Inflammatory macrophage treated with lipopolysaccharide for 4 hours (primary cell): ENCODE measurements around the gene TRPM1.

Experiments used
- DNase-seq: peaks from one replicate; pipeline ENCODE4 v3.0.0-alpha.2; 2020

The TRPM1 gene

DNA sequence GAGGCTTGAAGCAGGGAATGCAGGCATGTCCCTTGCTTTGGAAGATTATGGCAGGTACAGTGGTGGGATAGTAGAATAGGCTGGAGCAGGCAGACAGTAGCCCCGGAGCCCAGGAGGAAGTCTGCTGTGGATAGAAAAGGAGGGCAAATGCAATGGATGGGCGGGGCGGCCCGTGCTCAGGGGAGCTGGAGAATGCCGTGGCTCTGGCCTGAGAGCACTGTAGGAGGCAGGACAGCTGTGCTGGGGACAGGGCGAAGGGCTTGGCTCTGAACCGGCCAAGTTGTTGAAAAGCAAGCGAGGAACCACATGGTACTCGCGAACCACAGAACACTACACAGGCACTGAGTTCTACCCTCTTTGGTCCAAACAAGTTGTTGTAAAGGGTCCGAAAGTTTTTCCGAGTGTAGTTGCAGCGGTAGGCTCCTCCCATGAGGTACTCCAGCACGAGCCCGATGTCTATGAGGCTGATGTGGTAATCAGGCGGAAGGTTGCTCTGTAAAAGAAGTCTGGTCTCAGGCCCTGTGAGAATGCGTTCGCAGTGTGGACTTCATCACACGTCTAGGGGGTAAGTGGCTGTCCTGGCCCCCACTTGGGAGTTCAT lies 54.7 kb downstream of the TRPM1 start:
- DNase-seq: no peak

DNA sequence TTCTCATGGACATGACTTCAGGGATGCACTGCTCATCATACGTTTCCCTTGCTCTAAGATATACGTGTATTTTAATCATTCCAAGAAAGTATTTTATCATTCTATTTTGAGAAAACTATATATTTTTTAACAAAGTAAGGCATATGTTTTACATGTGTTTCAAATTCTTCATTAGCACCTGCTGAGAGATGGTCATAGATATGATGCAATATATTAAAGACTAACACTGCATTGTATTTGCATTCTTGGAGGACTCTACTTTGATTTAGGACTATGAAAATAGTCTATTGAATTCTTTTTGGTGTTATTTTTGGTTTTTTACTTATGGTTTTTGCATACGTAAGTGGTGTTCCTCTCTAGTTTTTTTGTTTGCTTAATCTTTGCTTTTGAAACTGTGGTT lies 55.9 kb downstream of the TRPM1 start:
- no peak for DNase-seq

GRCh38 chr15:31042751-31043150 lies 58.8 kb downstream of the TRPM1 start:
- DNase-seq: no peak

GRCh38 chr15:31041610-31042009 lies 59.9 kb downstream of the TRPM1 start:
- DNase-seq: no peak

DNA sequence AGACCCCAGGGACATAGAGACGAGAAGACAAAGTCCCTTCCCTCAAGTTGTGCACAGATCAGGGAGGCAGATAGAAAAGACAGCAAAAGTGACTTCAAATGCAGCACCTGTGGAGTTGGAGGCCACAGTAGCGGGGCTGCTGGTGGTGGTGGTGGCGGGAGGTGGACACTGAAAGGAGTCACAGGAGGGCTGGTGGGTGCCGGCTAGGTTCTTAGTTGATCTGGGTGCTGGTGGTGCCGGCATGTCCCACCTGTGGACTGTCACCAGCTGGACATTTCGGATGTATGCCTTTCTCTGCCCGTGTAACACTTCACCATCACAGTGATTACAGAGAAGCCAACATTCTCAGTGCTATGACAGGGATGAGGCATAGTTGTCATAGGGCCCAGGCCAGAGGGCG lies 60.9 kb downstream of the TRPM1 start:
- DNase-seq: no peak

- DNase-seq: no peak
Observed at GRCh38 chr15:31039961-31040360, 61.6 kb downstream of the TRPM1 start.

- DNase-seq: no peak
Observed at GRCh38 chr15:31037731-31038477, 63.6 kb downstream of the TRPM1 start.

DNA sequence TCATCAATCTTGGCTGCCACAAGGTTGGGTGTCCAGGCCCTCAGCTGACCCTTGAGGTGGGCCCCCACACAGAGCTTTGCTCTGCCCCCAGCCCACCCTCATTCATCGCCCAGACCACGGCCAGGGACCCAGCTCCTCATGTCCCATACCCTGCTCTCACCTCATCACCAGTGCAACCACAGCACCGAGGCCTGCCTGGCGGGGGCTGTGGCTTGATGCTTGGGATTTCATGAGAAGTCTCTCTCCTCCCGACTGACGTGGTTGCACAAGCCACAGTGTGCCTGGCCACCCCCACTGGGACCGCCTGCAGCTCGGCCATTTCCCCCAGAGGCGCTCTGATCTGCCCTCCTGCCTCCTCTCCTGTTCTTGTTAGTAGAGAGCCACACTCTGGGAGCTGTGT lies 64.7 kb downstream of the TRPM1 start:
- no peak for DNase-seq

DNA sequence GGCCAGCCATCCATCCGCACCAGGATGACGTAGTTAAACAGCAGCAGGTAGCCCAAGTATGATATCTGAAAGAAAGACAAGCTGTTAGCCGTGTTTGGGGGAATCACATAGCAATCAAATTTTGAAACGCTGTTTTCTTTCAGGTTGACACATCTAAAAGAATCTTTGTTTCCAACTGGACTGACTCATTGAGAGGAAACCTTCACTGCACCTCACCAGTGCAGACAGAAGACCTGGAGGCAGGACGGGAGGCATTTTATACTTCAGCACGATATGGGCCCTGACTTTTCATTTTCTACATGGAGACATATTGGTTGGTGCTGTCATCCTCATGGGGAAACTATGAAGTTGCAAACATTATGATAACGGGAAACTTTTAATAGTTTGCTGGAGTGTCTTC lies 65.9 kb downstream of the TRPM1 start:
- no peak for DNase-seq

DNA sequence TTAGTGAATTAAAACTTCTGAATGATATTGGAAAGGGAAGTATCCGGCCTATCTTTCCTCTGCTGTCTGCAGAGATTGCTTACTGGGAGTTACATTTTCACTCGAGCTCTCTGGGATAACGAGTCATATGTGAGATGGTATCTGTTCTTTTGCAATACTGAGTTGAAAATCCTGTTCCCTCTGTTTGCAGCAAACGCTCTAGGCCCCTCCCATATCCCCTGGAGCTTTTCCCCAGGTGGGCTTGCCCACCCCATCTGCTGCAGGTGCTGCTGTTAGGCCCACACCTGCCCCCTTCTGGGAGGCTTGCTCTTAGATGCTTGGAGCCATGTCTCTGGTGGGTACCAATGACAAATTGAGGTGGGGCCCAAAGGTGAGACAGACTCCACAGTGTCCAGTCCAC lies 67.4 kb downstream of the TRPM1 start:
- no peak for DNase-seq

DNA sequence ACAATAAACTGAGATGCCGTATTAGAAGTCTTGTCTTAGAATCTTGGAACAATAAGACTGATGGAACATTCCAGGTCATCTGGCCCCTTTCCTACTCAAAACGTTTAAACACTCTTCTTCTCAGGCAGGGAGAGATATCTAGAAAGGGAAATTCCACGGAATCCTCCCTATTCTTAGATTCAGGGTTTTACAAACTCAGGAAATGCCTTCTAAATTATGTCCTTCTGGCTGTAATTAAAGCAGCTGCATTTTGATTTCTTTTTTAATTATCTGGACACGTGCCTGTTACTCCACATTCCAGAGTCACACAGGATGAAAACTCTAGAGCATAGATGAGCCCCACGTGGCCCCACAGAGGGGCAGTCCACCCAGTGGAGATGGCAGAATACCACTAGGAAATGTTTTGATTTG lies 68.6 kb downstream of the TRPM1 start:
- no peak for DNase-seq

DNA sequence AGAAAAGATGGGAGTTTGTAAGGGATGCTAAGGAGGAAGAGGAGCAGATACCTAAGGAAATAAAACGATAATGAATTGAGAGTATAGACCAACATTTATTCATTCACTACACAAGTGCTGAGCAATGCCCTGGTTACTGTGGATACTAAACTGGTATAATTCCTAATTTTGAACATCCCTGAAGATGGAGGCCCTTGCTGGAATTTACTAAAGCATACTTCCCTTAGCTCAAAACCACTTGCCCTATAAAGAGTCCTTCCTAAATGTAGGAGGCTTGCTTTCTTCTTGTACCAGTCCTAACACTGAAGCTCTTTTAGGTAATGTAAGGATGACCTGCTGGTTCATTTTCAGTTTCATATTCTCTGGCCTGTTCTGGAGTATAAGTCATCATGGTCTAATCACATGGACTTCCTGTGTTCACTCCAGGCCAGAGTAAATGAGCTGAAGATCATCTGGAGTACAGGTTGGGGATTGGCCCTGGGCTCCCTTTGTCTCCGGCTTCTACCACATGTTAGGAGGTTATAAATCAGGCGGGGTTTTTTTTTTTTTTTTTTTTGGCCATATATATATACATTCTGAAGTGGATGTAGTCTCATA lies 70.0 kb downstream of the TRPM1 start:
- peak; percentile 82 for DNase-seq

- no peak for DNase-seq
Observed at GRCh38 chr15:31027910-31028578, 73.5 kb downstream of the TRPM1 start.

DNA sequence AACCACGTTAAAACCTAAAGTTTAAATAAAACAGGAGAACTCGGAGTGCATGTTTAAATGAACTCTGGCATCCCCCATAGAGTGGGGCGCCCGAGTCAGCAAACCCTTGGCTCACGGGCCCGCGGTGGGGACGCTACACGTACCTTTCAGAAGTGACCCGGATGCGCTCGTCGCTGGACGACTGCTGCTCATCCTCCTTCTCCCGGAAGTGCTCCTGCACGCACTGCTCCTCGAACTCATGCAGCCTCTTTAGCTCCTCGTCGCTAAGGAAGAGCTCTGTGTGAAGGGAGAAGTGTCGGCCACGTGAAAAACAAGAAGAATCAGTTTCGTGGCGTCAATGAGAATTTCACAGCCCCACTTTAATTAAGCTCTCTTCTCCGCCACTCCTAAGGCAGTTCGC lies 75.5 kb downstream of the TRPM1 start:
- DNase-seq: no peak

- DNase-seq: no peak
Observed at GRCh38 chr15:31024979-31025378, 76.5 kb downstream of the TRPM1 start.

GRCh38 chr15:31024330-31024729 lies 77.2 kb downstream of the TRPM1 start:
- DNase-seq: no peak

DNA sequence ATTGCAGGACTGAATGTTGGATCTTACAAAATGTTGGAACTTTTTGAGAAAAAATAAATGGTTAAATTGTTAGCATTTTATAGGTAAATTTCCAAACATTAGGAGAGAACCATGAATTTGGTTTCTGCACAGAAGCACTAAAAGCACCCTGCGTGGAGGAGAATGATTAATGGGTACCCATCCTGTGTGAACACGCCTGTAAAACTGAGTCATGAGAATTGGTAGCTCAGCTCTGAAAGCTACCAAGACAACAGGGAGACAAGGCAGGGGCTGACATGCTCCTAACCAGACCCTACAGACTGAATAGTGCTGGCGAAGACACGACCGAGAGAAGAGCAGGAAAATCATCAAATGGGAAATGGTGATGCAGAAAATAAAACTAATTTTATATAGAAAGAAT lies 77.7 kb downstream of the TRPM1 start:
- no peak for DNase-seq

DNA sequence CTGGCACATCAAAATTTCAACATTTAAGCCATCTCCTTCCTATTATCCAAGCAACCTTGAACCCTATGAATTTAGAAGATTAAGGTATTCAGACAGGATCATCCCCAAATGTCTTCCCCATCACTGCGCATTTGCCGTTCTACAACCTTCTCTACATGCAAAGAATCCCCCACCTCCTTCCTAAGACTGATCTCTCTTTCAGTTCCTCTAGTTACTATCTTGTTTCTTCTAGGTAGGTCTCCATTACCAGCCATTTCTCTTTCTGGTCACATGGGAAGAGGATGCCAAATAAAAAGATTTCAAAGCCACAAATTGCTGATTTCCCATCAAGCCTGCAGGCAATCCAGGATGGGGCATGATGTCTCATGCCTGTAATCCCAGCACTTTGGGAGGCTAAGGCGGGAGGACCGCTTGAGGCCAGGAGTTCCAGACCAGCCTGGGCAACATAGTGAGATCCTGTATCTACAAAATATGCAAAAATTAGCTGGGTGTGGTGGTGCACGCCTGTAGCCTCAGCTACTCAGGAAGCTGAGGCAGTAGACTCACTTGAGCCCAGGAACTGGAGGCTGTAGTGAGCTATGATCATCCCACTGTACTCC lies 80.4 kb downstream of the TRPM1 start:
- no peak for DNase-seq

- DNase-seq: no peak
Observed at GRCh38 chr15:31020542-31020941, 81.0 kb downstream of the TRPM1 start.

DNA sequence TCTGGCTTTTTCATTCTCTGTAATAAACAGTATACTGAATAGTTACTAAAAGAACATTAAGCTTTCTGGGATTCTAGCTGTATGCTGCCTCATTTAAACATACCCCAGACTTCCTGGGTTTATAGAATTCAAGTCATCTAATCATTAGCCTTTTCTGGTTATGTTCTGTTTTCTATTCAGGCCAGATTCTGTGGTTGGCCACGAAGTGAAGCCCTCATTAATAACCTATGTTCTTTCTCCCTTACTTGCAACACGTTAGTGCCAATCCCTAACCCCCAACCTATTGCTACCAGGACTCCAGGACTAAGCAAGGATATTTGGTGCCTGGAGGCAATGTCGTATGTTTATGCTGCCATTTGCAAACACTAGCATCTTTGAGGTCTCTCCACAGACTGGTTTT lies 81.5 kb downstream of the TRPM1 start:
- DNase-seq: no peak

GRCh38 chr15:31017311-31017710 lies 84.2 kb downstream of the TRPM1 start:
- no peak for DNase-seq

DNA sequence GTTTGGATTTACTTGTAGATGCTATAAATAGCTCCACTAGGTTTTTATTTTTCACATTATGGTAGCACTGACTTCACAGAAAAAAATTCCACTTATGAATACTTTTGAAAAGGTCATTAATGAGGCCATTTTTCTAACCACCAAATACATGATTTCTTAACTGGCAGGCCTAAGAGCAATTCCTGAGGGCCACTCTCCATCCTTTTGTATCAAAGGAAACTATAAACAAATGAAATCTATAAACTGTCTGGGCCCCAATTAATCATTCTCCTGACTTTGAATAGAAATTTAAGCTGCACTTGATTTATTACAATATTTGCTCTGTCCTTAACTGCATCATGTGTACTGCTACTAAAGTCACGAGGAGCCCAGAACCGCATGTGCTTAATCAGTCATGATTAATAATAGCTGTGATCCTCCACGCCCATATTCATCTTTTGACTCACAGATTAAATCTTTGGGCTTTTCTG lies 85.0 kb downstream of the TRPM1 start:
- DNase-seq: no peak

- DNase-seq: no peak
Observed at GRCh38 chr15:31014608-31014925, 87.0 kb downstream of the TRPM1 start.
